Renal pelvis (tissue), 4 donors: Measurements from ENCODE around the gene EEF1AKMT2. TPM values are rescaled to one million over a fixed set of nuclear protein-coding genes. Genes with fewer than 3 reads are reported as not detected.

Experiments used
- DNase-seq: peaks from one replicate; pipeline ENCODE4 v3.0.0-alpha.2; 2013
- polyA plus RNA-seq, 3 donors: library from polyadenylated mRNA; unstranded; fragments of 120-200 nt; gene quantifications; one replicate each; pipeline ENCODE4 v1.2.1, GENCODE V29; 2013; ENCODE audit not compliant: insufficient read length in 3 of 3

The EEF1AKMT2 gene
- polyA plus RNA-seq, 3 donors, result 30.9 to 33.0 (median 31.3) TPM

DNA sequence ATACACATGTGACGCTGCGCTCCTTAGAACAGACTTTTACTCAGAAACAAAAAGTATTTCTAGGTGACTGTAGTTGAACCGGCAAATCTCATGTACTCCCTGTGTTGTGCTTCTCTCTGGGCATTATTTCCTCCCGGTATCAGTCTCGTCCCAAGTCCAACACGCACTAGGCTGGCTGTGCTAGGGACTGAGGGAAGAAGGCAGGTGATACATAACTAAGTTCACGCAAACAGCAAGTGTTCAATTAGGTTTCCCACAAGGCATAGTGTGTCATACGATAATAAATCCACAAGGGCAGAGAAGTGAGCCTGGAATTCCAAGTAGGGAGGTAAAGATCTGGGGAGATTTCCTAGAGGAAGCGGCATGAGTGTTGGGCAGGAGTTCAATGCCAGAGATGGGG, 67.9 kb downstream of the EEF1AKMT2 start:
- DNase-seq, result no peak

DNA sequence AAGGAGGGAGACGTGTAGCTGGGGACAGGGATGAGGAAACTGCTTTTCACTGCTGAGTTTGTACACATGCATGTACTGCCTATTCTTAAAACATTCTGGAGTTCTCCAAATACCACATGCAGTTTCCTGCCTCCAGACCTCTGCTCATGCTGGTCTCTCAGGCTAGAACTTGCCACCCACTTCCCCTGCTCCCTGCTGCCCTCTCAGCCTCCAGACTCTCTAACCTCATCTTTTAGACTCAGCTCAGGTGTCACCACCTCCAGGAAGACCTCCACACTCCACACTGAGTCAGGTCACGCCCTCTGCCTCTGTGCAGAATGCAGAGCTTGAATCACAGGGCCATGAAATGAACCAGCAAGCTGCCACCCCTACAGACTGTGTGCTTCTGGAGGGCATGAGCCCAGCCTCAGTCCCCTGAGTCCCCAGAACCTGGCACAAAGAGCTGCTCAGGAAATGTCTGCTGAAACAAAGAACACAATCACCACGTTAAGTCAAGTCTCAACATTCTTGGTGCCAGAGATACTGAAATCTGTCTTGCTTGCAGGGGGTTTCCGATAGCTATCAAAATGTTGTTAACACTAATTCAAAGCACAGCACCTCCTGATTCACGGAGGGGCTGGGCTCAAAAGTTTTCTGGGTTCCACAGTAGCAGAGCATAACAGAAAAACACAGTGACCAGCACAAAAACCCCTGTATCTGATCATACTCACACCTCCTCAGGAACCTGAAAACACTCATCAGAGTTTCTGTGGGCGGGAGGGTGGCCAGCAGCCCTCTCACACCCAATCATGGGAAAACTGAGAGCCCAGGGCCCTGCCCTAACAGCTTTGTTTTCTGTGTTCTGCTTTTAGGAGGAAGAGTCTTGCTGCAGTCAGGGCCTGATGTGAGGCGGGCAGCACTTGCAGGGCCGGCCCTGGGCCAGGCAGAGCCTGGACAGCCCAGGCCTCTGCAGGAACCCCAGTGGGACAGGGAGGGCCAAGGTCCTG, 68.6 kb downstream of the EEF1AKMT2 start:
- DNase-seq, result no peak

DNA sequence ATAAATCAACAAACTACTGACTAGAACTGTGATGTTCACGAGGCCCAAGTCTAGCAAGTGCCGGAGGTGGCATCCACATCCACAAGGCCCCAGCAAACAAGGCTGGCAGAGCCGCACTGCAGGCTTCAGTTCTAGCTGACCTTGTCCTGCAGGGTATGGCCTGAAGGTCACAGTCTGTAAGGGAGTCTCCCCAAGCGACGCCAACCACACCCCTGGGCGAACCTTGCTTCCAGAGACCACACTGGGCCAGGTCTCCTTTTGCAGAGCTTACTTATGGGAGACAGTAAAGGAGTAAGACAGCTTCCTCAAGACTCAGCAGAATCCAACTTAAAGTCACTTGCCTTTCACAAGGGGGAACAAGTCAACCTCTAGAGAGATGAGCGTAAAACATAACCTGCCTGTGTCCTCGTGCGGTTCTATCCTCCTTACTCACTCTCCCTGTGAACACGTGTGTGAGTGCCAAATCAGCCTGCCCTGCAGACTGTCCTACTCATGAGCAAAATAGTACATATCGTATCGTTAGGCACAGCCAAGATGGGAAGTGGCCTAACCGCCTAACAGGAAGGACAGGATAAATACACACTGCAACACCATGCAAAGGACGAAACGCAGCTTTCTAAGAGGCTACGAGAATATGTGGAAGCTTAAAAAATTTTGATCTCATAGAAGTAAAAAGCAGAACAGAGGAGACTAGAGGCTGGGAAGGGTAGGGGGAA, 70.2 kb downstream of the EEF1AKMT2 start:
- DNase-seq, result no peak

DNA sequence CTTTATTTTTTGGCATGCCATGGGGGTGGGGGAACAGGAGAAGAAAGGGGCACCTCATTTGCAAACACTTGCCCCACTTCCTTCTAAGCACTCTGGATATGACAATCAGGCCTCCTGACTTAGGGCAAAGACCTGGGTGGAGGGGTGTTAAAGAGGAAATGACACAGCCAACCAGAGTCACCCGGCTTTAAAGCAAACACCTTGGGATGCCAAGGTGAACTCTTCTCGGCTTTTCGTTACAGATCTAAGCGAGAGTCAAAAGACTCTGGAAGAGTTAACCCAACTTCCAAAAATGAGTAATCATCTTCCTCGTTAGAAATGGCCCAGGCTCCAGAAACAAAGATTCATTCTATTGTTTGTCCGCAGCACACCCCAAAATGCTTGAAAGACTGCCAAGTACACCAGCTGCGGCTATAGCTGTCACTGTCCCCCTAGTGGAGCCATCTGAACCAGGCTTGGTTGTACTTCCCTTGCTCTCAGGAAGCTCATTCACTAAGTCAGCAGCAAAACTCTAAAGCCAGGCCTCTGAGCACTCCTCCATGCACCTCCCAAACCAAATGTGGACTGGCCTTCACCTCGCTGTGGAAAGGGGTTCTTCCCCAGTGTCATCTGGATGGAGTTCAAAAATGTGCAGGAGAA, 72.4 kb downstream of the EEF1AKMT2 start:
- no peak for DNase-seq

DNA sequence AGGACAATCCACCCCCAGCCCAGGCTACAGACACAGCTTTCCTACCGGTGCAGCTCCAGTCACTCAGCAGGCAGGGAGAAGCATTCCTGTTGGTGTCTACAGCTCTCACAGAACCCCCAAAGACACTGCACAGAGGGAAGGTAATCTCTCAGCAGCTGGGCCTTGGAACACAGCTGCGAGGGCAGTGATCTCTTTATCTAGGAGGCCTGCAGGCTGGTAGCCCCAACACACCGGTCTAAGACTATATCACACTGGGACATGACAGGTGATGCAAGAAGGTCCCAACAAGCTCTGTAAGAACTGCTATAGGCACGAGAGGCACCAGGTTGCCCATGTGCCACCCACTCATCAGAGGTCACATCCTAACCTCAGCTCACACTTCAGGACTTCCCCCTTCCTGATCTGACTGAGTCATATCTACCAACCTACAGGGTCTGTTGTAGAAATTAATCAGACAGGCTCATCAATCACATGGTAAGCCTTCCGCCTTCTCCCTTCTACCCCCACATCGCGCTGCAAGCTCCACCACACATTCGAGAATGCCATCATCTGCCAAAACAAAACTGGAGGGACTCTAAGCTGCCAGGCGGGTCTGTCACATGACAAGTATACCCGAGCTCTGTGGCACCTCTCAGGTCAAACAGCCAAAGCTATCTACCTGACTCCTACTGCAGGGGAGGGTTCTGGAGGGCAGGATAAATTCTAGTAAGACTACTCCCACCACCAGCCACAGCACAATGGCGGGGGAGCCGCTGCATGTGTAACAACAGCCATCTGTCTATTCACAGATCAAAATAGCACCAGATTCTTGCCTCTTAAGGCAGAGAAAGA, 73.6 kb downstream of the EEF1AKMT2 start:
- peak; percentile 88 for DNase-seq

DNA sequence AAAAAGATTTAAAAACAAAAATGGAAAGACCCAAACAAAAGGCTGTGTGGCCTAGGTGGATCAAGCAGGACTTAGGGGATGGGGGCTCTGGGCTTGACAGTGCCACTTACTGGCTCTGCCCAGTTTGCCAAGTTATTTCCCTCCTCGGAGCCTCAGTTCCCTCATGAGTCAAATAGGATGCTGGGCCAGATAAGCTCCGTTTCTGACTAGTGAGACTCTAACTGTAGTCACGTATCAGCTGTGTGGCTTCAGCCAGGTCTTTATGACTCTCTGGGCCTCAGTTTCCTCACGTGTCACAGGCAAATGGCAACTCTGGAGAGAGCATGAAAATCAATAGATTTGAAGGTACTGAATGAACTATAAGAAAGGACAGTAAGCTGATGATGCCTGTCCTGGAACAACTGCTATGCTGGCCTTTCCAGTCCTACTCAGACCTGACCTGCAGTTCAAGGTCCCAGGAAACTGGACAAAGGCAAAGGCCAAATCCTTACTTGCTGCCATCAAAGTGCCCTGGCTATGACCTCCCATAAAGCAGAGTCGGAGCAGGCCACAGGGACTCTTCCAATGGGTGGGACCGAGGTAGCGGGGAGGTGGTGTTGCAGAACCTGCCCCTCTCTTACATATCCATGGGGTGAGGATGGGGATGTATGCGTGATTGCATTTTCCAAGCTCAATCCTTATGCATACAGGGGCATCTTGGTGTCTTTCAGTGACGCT, 74.5 kb downstream of the EEF1AKMT2 start:
- DNase-seq, result no peak

DNA sequence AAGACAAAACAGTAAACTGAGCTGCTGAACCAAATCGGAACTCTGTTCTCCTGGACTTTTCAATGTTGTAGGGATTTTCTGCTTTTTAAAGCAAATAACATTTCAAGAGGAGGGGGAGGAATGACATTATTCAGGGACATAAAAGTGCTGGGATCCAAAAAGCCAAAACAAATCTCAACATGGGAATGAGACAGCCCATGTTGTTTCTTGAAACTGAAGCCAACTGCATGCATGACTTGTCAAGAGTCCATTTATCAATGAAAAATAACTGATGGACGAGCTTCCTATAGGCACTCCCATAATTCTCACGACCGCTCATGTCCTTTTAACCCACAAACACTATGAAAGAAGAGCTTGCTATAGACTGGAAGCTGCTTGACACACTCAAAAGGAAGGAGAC, 75.3 kb downstream of the EEF1AKMT2 start:
- peak; percentile 78 for DNase-seq

DNA sequence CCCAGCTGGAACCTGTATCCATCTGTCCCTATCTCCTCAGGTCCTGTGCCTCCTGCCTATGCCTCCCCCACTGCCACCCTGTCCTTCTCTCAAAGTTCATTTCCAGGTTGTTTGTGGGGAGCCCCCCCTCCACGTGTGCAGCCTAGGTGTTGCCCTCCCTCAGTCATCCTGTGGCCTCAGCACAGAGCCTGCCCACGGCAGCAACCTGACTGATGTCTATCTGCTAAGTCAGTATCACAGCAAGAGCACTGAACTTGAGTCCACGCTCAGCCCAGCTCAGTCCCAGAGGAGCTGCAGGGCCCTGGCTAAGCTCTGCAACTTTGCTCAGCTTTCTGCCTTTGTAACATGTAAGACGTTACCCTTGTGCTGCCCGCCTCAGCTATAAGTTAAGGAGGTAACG, 76.2 kb downstream of the EEF1AKMT2 start:
- no peak for DNase-seq

DNA sequence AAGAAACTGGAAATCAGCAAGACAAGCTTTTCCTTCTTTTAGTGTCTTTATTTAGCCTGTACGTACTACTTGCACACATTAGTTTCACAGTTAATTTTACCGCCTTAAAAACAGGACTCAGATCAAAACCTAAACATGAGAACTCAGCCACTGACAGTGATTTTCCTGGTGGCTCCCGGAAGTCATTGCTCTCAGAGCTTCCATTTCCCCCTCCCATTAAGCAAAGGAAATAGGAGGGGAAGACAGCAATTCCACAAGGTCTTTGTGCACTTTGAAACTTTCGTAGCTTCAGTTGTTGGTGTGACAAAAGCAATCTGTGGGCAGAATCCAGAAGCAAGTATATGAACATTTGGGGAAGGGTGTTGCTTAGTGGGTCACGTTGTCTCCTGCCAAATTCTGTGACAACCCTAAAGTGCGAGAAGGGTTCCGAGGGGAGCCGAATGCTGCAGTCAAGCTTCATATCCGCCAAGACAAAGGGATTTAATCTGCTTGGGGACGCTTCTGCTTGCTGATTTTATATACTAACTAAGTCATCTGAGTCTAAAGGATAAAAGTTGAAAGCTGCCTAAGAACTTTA, 77.9 kb downstream of the EEF1AKMT2 start:
- no peak for DNase-seq

DNA sequence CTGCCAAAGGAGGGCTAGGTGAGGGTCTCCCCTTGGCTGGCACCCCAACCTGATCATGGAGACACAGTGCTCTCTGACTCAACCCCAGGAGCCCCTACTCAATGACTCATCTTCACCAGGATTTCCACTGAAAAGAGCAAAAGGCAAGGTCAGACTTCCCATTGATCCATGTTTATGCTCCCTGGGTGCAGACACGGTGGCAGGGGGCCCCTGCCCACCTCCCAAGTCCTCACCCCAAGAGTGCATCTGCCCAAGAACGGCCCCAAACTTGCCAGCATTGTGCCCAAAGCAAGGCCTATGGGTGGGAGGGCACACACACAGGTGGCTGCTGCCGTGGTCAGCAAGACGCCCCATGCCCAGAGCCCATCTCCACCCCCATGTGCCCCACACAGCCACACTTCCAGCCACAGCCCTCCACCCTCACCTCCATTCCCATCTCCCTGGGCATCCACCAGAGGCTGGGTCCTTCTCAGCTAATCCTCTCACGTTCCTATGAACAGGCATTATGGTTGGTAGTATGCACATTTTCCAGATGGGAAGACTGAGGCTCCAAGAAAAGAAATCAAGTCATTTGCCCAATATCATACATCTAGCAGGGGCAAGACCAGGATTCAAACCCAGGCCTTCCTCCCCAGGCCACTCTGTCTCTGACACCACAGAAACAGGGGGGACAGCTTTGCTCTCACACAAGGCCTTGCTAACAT, 78.8 kb downstream of the EEF1AKMT2 start:
- no peak for DNase-seq

DNA sequence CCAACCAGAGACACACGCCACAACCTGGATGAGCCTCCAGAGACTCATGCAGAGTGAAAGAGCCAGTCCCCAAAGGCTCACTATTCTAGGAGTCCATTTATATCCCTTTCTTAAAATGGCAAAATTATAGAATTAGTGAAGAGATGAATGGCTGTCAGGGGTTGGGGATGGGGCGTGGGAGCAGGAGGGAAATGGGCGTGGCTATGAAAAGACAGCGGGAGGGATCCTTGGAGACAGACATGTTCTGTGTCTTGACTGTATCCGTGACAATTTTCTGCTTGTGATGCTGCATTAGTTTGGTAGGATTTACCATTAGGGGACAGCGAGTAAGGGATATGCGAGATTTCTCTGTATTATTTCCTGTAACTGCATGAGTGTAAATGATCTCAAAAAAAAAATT, 80.5 kb downstream of the EEF1AKMT2 start:
- no peak for DNase-seq

DNA sequence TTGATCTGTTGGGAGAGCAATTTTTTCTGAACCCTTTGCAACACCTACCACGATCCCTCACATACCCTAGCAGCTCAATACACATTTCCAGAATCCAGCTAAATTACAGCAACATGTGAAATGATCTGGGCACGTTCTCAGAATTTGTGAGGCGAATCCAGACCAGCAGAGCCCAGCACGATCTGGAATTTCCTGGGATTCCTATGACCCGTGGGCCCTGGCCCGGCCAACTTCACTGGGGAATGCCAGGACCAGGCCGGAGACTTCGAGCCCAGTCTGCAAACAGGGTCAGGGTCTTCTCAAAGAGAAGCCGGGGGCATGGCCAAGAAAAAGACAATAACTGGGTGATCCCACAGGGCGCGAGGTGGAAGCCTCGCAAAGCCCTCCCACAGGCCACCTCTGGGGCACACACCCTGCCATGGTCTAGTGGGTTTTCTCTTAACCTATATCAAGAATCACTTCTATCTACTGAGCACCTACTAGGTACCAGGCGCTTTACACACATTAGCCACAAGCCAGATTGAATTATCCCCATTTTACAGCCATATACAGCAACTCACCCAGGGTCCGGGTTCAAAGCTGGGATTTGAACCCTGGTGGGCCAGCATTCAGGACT, 81.3 kb downstream of the EEF1AKMT2 start:
- no peak for DNase-seq

DNA sequence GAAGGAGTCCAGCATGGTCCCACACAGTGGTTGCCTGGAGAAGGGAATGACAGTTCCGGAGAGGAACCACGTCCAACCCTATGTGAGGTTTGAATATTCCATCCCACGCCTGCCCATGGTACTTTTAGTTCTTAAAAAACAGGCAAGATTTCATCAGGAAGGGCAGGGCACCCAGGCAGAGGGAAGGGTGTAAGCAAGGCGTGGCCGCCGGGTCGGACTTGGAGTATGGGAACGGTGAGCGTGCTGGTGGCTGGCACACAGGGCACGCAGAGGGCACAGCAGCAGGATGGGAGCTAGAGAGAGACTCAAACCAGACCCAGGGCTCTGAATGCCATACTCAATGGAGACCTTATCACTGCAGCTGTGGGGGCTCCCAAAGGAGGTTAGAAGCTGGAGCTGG, 81.8 kb downstream of the EEF1AKMT2 start:
- no peak for DNase-seq

DNA sequence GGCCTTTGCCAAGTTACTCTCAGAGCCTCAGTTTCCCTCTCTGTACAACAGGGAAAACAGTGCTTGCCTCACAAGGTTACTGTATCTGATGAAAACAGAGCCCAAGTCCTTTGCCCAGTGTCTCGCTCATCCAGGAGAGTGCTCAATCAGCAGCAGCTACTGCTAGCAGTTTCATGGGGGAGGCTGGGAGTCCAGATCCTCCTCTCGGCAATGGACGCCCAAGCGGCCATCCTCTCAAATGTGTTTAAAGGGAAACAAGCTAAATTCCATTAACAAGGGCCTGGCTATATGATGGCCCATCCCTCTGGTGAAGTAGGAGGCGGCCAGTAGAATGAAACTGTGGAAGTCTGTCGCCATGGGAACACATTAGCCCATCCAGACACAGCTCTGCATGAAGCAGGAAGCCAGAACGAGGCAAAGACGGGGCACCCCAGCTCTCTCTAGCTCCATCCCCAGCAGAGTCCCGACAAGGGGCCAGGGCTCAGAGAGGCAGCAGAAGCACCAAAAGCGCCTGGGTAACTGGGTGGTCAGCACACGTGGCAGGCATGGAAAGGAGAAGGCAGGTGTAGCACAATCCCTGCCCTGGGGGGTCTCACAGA, 82.7 kb downstream of the EEF1AKMT2 start:
- DNase-seq, result no peak

DNA sequence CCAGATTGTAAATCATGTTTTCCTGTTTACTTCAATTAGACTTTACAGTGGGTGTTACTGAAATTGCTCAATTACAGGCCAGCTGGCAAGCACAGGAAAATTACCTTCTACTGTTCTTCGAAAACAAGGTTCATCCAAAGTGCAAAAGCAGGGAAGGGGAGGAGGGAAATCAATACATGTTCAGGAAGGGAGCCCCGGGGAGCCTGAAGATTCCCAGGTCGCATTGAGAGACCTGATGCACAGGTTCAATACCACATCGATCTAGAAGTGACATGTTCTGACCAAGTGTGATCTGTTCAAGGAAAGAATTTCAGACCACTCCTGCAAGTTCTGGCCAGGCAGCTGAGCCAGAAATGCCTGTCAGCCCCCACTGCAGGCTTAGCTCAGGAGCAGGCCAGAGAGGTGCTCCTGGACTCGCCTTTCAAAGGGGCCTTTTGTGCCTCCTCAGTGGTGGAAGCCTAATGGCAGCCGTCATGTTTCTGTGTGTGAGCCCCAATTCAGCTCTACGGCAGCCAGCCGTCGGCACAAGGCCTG, 83.4 kb downstream of the EEF1AKMT2 start:
- DNase-seq, result no peak
